Sigmoid colon (tissue), 7 donors: ENCODE measurements around the gene INHBE. TPM values are rescaled to one million over a fixed set of nuclear protein-coding genes. Genes with fewer than 3 reads are reported as not detected.

Experiments
- DNase-seq: peaks from one replicate; pipeline ENCODE4 v3.0.0-alpha.2; 2019
- H3K27ac ChIP-seq, 4 donors: fragments of 200-600 bp; sonication (generic); one replicate each; pipeline ENCODE4 v1.5.1; 2016 to 2019; ENCODE audit warnings: mild to moderate bottlenecking in 1 of 4
- H3K27me3 ChIP-seq, 3 donors: fragments of 200-600 bp; sonication (generic); one replicate each; pipeline ENCODE4 v1.5.1; 2019; ENCODE audit warnings: mild to moderate bottlenecking in 1 of 3
- H3K36me3 ChIP-seq, 4 donors: fragments of 200-600 bp; sonication (generic); one replicate each; pipeline ENCODE4 v1.5.1; 2016 to 2019
- H3K4me1 ChIP-seq, 4 donors: fragments of 200-600 bp; sonication (generic); one replicate each; pipeline ENCODE4 v1.5.1; 2017 to 2019
- H3K4me3 ChIP-seq, 4 donors: fragments of 200-600 bp; sonication (generic); one replicate each; pipeline ENCODE4 v1.5.1; 2017 to 2019; ENCODE audit warnings: mild to moderate bottlenecking in 2 of 4, moderate library complexity in 1 of 4
- H3K9me3 ChIP-seq, 4 donors: fragments of 200-600 bp in 3 of 4; sonication (generic) in 3 of 4; one replicate each; pipeline versions ENCODE4 v1.5.1 to v1.6.1; 2013 to 2019
- EP300 ChIP-seq, 4 donors: sonication (generic); formaldehyde crosslinking; IDR thresholded peaks; one replicate each; pipeline ENCODE4 v1.6.1; 2017; ENCODE audit warnings: antibody characterized with exemption in 4 of 4
- POLR2A ChIP-seq, 2 donors: fragments of 450-650 bp; IDR thresholded peaks; one replicate each; pipeline ENCODE4 v1.6.1; 2016; ENCODE audit warnings: antibody characterized with exemption in 2 of 2, mild to moderate bottlenecking in 2 of 2, moderate library complexity in 2 of 2
- POLR2AphosphoS5 ChIP-seq, 4 donors: sonication (generic); formaldehyde crosslinking; IDR thresholded peaks; one replicate each; pipeline ENCODE4 v1.6.1; 2017; ENCODE audit warnings: antibody characterized with exemption in 4 of 4
- WGBS, 2 donors: extraction: QIAGEN DNeasy Blood & Tissue Kit; methylation state at CpG; one replicate each; pipeline ENCODE4 v1.1.7; 2013; 5-methylcytosine and 5-hydroxymethylcytosine counted together
- intact Hi-C: fragments of 100-400 bp; cut with DNase I; formaldehyde crosslinking; loops from one replicate; pipeline ENCODE4 v1.15.1; 2023
- polyA plus RNA-seq, 3 donors: library from polyadenylated mRNA; stranded (reverse); fragments of 200-250 nt; gene quantifications; one replicate each; pipeline ENCODE4 v1.2.3, GENCODE V29; 2013
- total RNA-seq, 4 donors: library from RNA; depleted of rRNA; stranded (reverse); fragments of >200 nt; gene quantifications; one replicate each; pipeline ENCODE4 v1.1.0, GENCODE V29; 2016
- TF ChIP-seq, protein P1 (sequence below), 4 experiments: fragments of 450-650 bp in 3 of 4; fragments of 200-600 bp in 1 of 4; IDR thresholded peaks; one replicate each; pipeline ENCODE4 v1.5.1; 2016 to 2019; ENCODE audit warnings: antibody characterized with exemption in 4 of 4, mild to moderate bottlenecking in 3 of 4, moderate library complexity in 2 of 4
- donor health status: healthy with polysubstance abuse.
- donor health status: Bipolar disorder and iron deficiency.
- donor health status: healthy.

INHBE gene
- total and polyA plus RNA-seq, 7 donors = 0.09 to 0.36 TPM; not detected in 5

DNA sequence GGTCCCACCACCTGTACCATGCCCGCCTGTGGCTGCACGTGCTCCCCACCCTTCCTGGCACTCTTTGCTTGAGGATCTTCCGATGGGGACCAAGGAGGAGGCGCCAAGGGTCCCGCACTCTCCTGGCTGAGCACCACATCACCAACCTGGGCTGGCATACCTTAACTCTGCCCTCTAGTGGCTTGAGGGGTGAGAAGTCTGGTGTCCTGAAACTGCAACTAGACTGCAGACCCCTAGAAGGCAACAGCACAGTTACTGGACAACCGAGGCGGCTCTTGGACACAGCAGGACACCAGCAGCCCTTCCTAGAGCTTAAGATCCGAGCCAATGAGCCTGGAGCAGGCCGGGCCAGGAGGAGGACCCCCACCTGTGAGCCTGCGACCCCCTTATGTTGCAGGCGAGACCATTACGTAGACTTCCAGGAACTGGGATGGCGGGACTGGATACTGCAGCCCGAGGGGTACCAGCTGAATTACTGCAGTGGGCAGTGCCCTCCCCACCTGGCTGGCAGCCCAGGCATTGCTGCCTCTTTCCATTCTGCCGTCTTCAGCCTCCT is 1.1 kb downstream of the INHBE start:
- Histone ChIP-seq H3K27ac (no peak overlapping the region), H3K9me3 (no peaks in the 10 kb centered on the region), H3K4me1 (peaks cover 4 to 42% (median 27%) of the 10 kb centered on the region in 4 donors), H3K36me3 (no peaks in the 10 kb centered on the region), H3K4me3 (no peak overlapping the region), H3K27me3 (peaks cover 0 to 16% (median 0%) of the 10 kb centered on the region in 3 donors)
- intact Hi-C loops = no loop called here
- WGBS, 2 donors = 34 to 40% methylated on average over 15 of the region's 15 CpGs
- no peak for DNase-seq
- TF ChIP-seq POLR2AphosphoS5 (IDR thresholded peaks at IDR 0.05) (no peak), EP300 (IDR thresholded peaks at IDR 0.05) (no peak)
- TF ChIP-seq, protein P1, sequence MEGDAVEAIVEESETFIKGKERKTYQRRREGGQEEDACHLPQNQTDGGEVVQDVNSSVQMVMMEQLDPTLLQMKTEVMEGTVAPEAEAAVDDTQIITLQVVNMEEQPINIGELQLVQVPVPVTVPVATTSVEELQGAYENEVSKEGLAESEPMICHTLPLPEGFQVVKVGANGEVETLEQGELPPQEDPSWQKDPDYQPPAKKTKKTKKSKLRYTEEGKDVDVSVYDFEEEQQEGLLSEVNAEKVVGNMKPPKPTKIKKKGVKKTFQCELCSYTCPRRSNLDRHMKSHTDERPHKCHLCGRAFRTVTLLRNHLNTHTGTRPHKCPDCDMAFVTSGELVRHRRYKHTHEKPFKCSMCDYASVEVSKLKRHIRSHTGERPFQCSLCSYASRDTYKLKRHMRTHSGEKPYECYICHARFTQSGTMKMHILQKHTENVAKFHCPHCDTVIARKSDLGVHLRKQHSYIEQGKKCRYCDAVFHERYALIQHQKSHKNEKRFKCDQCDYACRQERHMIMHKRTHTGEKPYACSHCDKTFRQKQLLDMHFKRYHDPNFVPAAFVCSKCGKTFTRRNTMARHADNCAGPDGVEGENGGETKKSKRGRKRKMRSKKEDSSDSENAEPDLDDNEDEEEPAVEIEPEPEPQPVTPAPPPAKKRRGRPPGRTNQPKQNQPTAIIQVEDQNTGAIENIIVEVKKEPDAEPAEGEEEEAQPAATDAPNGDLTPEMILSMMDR (IDR thresholded peaks at IDR 0.05) = peak in 2 of 4 experiments; percentile 14 to 27

DNA sequence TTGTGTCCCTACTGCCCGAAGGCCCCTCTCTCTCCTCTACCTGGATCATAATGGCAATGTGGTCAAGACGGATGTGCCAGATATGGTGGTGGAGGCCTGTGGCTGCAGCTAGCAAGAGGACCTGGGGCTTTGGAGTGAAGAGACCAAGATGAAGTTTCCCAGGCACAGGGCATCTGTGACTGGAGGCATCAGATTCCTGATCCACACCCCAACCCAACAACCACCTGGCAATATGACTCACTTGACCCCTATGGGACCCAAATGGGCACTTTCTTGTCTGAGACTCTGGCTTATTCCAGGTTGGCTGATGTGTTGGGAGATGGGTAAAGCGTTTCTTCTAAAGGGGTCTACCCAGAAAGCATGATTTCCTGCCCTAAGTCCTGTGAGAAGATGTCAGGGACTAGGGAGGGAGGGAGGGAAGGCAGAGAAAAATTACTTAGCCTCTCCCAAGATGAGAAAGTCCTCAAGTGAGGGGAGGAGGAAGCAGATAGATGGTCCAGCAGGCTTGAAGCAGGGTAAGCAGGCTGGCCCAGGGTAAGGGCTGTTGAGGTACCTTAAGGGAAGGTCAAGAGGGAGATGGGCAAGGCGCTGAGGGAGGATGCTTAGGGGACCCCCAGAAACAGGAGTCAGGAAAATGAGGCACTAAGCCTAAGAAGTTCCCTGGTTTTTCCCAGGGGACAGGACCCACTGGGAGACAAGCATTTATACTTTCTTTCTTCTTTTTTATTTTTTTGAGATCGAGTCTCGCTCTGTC is 1.8 kb downstream of the INHBE start:
- Histone ChIP-seq H3K4me1 (peaks cover 4 to 43% (median 33%) of the 10 kb centered on the region in 4 donors), H3K27me3 (peaks cover 0 to 19% (median 0%) of the 10 kb centered on the region in 3 donors), H3K27ac (no peak overlapping the region), H3K9me3 (no peaks in the 10 kb centered on the region), H3K4me3 (no peak overlapping the region), H3K36me3 (no peaks in the 10 kb centered on the region)
- no peak for DNase-seq
- intact Hi-C loops = no loop called here
- TF ChIP-seq POLR2AphosphoS5 (IDR thresholded peaks at IDR 0.05) = no peak
- no peak for TF ChIP-seq POLR2A (IDR thresholded peaks at IDR 0.05)
- TF ChIP-seq EP300 (IDR thresholded peaks at IDR 0.05) = no peak
- TF ChIP-seq, protein P1 (IDR thresholded peaks at IDR 0.05) = no peak
- WGBS, 2 donors = 87 to 91% methylated on average over 6 of the region's 6 CpGs

DNA sequence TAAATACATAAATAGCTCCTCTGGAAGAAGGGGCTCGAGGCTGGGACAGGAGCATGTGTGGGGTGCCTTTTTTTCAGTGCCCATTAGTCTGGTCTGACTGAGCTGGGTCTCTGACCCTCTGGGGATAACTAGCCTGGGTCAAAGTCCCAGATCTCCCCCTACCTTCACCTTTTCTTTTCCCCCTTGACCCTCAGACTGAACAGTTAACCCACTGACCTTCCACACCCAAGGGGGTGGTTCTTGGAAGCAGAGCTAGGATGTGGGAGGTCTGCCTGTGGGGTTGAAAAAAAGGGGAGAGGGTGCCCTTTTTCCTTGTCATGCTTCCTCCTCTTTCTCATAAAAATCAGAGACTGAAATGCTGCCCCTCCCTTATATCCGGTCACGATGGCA is 3.6 kb downstream of the INHBE start:
- Histone ChIP-seq H3K27me3 (peaks cover 0 to 19% (median 0%) of the 10 kb centered on the region in 3 donors), H3K27ac (peak overlapping the region; percentile 80 to 91 (median 86)), H3K4me3 (peak overlapping the region; percentile 56 to 71 (median 62)), H3K4me1 (peaks cover 8 to 38% (median 27%) of the 10 kb centered on the region in 4 donors), H3K9me3 (no peaks in the 10 kb centered on the region), H3K36me3 (no peaks in the 10 kb centered on the region)
- intact Hi-C loops = loop anchor here (2.0 kb wide), 1 partner anchor 28 kb away; the partner anchor contains the start of gene R3HDM2
- 22 to 24% methylated on average over 3 of the region's 3 CpGs for WGBS, 2 donors
- DNase-seq = no peak
- TF ChIP-seq, protein P1 (IDR thresholded peaks at IDR 0.05) = no peak
- TF ChIP-seq POLR2AphosphoS5 (IDR thresholded peaks at IDR 0.05) (no peak), EP300 (IDR thresholded peaks at IDR 0.05) (no peak), POLR2A (IDR thresholded peaks at IDR 0.05) (no peak)

DNA sequence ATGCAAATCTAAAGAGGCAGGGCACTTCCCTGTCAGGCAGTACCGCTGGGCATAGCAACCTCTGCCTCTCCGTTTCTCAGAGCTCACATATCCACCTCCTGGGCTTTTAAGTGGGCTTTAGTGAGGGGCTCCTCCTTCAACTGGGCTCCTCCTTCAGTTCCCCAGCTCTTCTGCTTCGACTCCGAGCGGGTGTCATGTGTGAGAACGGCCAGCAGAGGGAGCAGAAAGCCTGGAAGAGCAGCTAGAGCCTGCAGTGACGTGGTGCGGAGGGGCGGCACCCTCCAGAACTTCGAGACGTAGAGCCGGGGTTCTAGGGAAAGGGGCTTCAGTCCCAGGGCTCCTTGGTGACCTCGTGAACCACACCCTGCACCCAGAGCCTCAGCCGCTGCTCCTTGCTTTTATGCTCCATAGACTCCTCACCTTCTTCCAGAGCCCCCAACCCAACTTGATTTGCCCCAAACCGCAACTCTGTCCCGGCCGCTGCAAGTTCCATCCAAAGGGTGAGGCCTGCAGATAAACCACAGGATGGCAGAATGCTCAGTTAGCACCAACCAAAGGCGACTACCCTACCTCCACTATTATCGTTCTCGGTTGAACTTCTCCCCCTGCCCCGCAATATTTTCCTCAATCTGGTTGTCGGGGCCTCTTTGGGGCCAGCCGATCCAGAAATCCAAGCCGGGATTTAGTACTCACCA is 4.1 kb downstream of the INHBE start:
- Histone ChIP-seq H3K4me1 (peaks cover 8 to 38% (median 27%) of the 10 kb centered on the region in 4 donors), H3K27ac (peak overlapping the region; percentile 80 to 91 (median 86)), H3K36me3 (no peaks in the 10 kb centered on the region), H3K4me3 (peak overlapping the region; percentile 56 to 71 (median 62)), H3K9me3 (no peaks in the 10 kb centered on the region), H3K27me3 (peaks cover 0 to 19% (median 0%) of the 10 kb centered on the region in 3 donors)
- intact Hi-C loops = loop anchor here (2.0 kb wide), 1 partner anchor 28 kb away; the partner anchor contains the start of gene R3HDM2
- TF ChIP-seq POLR2AphosphoS5 (IDR thresholded peaks at IDR 0.05) = peak in 2 of 4 donors; percentile 9 to 52
- TF ChIP-seq, protein P1 (IDR thresholded peaks at IDR 0.05) = peak; percentile 93 to 99 (median 96)
- no peak for TF ChIP-seq POLR2A (IDR thresholded peaks at IDR 0.05)
- peak; percentile 96 for DNase-seq
- 0% methylated on average over 24 of the region's 24 CpGs for WGBS, 2 donors
